Nephron (organoid): ENCODE results near the gene SLC6A13.
A peak's percentile ranks its signal among the peaks of the same experiment; 100 is the strongest.

Experiments used
- H3K27ac Mint-ChIP-seq, 3 experiments: 2 replicates each; pipeline ENCODE4 v1.8.0; 2020; ENCODE audit warnings: mixed read lengths in 3 of 3, mild to moderate bottlenecking in 2 of 3, moderate library complexity in 1 of 3
- H3K27me3 Mint-ChIP-seq: 2 replicates; pipeline ENCODE4 v1.8.0; 2021; ENCODE audit warnings: low read depth, mild to moderate bottlenecking, moderate library complexity, mixed read lengths
- H3K36me3 Mint-ChIP-seq: 2 replicates; pipeline ENCODE4 v1.8.0; 2020; ENCODE audit warnings: low read depth, mixed read lengths
- H3K4me1 Mint-ChIP-seq: 2 replicates; pipeline ENCODE4 v1.8.0; 2020; ENCODE audit warnings: mixed read lengths
- H3K4me3 Mint-ChIP-seq, 3 experiments: 2 replicates each; pipeline ENCODE4 v1.8.0; 2020; ENCODE audit warnings: mild to moderate bottlenecking in 3 of 3, mixed read lengths in 3 of 3, moderate library complexity in 2 of 3
- H3K9me3 Mint-ChIP-seq: 2 replicates; pipeline ENCODE4 v1.8.0; 2020; ENCODE audit warnings: mixed read lengths
- TF ChIP-seq, protein P1 (sequence below), 3 experiments: fragments of 200-600 bp; sonication (generic); IDR thresholded peaks; one replicate each; pipeline ENCODE4 v1.5.0; 2021; ENCODE audit warnings: antibody characterized with exemption in 3 of 3; ENCODE audit not compliant: unreplicated experiment in 3 of 3

Gene SLC6A13

DNA sequence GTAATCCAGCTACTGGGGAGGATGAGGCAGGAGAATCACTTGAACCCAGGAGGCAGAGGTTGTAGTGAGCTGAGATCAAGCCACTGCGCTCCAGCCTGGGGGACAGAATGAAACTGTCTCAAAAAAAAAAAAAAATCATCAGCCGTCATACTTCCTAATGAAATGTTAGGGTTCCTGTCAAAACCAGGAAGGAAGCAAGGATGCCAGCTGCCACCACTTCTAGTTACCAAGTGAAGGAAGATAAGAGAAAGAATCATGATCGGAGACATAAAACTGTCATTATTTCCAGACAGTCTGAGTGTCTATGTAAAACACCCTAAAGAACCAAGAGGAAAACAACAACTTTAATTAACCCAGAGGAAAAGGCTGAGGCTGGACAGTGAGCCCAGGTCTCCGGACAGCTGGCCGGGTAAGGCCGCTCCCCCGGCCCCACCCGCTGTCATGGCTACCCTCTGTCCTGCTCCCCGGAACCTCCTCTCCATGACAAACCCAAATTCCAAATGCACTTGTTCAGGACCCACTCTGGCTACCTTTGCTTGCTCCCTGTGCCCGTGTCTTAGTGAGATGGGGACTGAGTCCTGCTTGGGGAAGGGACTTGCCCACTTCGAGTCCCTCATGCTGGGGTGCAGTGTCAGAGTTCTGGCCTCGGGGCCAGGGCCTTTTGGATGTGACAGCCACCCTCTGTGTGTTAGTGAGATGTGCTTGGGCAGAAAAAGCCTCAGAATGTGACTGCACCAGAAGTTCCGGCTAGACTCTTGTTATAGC lies 77.6 kb downstream of the SLC6A13 start:
- no peaks in the 10 kb centered on the region for H3K36me3 Mint-ChIP-seq
- H3K27ac Mint-ChIP-seq: no peak overlapping the region
- peak overlapping the region in 1 of 3 experiments; percentile 4 for H3K4me3 Mint-ChIP-seq
- H3K9me3 Mint-ChIP-seq: no peaks in the 10 kb centered on the region
- TF ChIP-seq, protein P1, sequence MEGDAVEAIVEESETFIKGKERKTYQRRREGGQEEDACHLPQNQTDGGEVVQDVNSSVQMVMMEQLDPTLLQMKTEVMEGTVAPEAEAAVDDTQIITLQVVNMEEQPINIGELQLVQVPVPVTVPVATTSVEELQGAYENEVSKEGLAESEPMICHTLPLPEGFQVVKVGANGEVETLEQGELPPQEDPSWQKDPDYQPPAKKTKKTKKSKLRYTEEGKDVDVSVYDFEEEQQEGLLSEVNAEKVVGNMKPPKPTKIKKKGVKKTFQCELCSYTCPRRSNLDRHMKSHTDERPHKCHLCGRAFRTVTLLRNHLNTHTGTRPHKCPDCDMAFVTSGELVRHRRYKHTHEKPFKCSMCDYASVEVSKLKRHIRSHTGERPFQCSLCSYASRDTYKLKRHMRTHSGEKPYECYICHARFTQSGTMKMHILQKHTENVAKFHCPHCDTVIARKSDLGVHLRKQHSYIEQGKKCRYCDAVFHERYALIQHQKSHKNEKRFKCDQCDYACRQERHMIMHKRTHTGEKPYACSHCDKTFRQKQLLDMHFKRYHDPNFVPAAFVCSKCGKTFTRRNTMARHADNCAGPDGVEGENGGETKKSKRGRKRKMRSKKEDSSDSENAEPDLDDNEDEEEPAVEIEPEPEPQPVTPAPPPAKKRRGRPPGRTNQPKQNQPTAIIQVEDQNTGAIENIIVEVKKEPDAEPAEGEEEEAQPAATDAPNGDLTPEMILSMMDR (IDR thresholded peaks at IDR 0.05; ENCODE audit: unreplicated experiment in 3 of 3): no peak
- H3K27me3 Mint-ChIP-seq: peaks cover 20% of the 10 kb centered on the region
- peaks cover 6% of the 10 kb centered on the region for H3K4me1 Mint-ChIP-seq

DNA sequence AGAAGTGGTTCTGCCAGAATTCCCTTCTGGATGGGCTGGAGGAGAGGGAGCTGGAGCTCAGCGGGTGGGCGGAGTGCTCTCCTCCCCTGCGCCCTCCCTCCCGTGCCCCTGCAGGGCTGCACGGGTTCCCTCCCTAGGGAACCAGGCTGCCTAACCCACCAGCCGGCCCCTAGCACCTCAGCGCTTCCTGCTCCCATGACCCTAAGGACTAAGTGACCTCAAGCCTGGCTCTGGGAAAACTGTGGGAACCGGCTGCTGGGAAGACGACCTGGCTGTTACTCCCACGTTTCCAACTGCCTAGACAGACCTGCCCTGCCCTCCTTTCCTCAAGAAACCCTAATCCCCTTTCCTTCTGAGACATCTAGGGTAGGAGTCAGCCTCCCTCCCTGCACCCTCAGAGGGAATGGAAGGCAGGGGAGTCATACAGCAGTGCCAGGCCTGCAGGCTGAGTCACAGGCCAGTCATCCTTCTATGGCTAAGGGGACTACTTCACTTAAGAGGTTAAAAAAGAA lies 80.2 kb downstream of the SLC6A13 start:
- Mint-ChIP-seq H3K27me3 (peaks cover 23% of the 10 kb centered on the region), H3K9me3 (no peaks in the 10 kb centered on the region), H3K27ac (peak overlapping the region in 2 of 3 experiments; percentile 34 to 59), H3K4me1 (peaks cover 25% of the 10 kb centered on the region), H3K4me3 (no peak overlapping the region), H3K36me3 (no peaks in the 10 kb centered on the region)
- TF ChIP-seq, protein P1 (IDR thresholded peaks at IDR 0.05; ENCODE audit: unreplicated experiment in 3 of 3): no peak

- TF ChIP-seq, protein P1 (IDR thresholded peaks at IDR 0.05; ENCODE audit: unreplicated experiment in 3 of 3): no peak
- Mint-ChIP-seq H3K27me3 (peaks cover 23% of the 10 kb centered on the region), H3K27ac (no peak overlapping the region), H3K4me3 (no peak overlapping the region), H3K36me3 (no peaks in the 10 kb centered on the region), H3K4me1 (peaks cover 26% of the 10 kb centered on the region), H3K9me3 (no peaks in the 10 kb centered on the region)
Measured at GRCh38 chr12:181921-182320, 80.7 kb downstream of the SLC6A13 start.

DNA sequence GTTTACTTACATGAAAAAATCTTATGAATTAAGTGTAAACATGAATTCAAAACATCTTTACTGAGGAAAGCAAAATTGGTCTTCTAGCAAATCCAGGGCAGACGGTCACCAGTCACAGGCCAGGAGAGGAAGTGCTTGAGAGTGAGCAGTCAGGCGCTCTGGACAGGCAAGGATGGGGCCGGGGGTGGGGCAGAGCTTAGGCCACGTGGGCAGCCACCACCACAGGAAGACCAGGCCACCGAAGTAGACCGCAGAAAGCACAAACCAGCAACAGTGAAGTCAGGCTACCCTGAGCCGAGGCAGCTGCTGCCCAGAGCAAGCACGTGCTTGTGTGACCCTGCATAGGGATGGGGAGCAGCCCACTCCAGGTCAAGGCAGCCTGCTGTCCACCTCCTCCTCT lies 82.2 kb downstream of the SLC6A13 start:
- Mint-ChIP-seq H3K4me1 (peaks cover 35% of the 10 kb centered on the region), H3K27ac (peak overlapping the region; percentile 9 to 55 (median 44)), H3K4me3 (no peak overlapping the region), H3K36me3 (no peaks in the 10 kb centered on the region), H3K9me3 (no peaks in the 10 kb centered on the region), H3K27me3 (peaks cover 18% of the 10 kb centered on the region)
- TF ChIP-seq, protein P1 (IDR thresholded peaks at IDR 0.05; ENCODE audit: unreplicated experiment in 3 of 3): no peak

- peaks cover 14% of the 10 kb centered on the region for H3K27me3 Mint-ChIP-seq
- H3K27ac Mint-ChIP-seq: peak overlapping the region; percentile 9 to 55 (median 44)
- TF ChIP-seq, protein P1 (IDR thresholded peaks at IDR 0.05; ENCODE audit: unreplicated experiment in 3 of 3): no peak
- no peak overlapping the region for H3K4me3 Mint-ChIP-seq
- no peaks in the 10 kb centered on the region for H3K9me3 Mint-ChIP-seq
- H3K4me1 Mint-ChIP-seq: peaks cover 40% of the 10 kb centered on the region
- H3K36me3 Mint-ChIP-seq: no peaks in the 10 kb centered on the region
Measured at GRCh38 chr12:179885-180284, 82.8 kb downstream of the SLC6A13 start.
